HG03280 (cell line): ENCODE measurements around the gene IFIT3.

Experiments used
- ATAC-seq: cut with Tn5 transposase; IDR thresholded peaks from one replicate; pipeline ENCODE4 v1.9.1; 2021; ENCODE audit warnings: mild to moderate bottlenecking, moderate library complexity; ENCODE audit not compliant: unreplicated experiment

Gene IFIT3

DNA sequence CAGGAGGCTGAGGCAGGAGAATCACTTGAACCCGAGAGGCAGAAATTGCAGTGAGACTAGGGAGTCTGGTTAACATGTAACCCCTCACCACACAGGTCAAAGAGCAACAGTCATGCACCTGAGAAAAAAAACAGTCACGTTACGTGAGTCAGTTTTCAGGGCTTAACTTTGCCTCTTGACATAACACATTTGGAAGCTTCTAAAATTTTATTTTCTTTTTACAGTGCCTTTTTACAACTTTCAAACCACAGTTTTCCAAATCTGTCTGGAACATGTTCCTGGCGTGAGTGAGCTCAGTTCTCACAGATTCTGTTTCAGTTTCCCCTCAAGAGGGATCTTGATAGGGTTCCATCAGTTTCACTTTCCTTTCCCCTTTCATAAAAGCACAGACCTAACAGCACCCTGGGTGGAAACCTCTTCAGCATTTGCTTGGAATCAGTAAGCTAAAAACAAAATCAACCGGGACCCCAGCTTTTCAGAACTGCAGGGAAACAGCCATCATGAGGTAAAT, 4.4 kb downstream of the IFIT3 start:
- peak; percentile 41 for ATAC-seq

DNA sequence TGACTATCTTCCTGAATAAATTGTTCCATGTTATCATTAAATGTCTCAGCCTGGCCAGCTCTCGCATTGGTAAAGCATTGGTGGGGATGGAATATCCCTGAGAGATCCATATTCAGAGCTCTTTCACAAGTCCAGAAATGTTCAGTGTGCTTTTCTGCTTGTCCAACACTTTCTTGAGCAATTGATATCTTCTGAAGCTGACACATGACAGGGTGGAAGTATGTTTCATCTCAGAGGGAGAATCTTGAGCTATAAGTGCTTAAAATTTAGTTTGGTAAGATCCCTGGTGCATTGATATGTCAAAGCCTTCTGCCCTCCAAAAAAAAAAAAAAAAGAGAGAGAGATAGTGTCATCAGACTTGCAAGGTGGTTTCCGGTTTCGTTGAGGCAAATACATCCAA, 7.4 kb downstream of the IFIT3 start:
- ATAC-seq: no peak

DNA sequence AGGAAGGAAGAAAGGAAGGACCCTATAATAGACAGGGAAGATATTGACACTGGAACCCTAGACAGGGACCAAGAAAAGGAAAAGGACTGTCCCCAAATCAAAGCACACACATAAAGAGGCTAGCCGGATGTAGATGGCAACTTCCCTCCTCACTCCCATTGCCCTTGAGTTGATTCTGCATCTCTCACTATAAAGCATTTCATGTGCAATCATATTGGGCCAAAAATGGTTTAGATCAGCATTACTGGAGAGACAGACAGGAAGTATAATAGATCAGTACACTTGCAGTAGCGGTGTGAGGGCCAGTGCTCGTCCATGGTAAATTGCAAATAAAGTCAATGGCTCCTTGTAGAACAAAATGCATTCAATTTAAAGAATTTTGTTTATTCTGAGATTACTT, 8.4 kb downstream of the IFIT3 start:
- no peak for ATAC-seq

DNA sequence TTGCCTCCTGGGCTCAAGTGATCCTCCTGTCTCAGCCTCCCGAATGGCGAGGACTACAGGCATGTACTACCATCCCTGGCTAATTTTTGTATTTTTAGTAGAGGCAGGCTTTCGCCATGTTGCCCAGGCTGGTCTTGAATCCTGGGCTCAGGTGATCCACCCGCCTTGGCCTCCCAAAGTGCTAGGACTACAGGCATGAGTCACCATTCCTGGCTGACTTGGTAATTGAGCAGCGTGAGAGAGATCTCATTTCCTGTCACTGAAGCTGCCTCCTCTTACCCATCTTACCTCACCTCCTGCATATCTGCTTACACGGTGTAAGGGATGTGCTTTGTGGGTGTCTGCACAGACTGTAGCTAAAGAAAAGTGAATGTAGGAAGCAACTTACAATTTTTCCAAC, 9.7 kb downstream of the IFIT3 start:
- ATAC-seq: no peak

DNA sequence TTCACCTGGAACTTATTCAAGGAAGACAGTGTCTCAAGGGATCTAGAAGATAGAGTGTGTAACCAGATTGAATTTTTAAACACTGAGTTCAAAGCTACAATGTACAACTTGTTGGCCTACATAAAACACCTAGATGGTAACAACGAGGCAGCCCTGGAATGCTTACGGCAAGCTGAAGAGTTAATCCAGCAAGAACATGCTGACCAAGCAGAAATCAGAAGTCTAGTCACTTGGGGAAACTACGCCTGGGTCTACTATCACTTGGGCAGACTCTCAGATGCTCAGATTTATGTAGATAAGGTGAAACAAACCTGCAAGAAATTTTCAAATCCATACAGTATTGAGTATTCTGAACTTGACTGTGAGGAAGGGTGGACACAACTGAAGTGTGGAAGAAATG, 10.9 kb downstream of the IFIT3 start:
- ATAC-seq: no peak

DNA sequence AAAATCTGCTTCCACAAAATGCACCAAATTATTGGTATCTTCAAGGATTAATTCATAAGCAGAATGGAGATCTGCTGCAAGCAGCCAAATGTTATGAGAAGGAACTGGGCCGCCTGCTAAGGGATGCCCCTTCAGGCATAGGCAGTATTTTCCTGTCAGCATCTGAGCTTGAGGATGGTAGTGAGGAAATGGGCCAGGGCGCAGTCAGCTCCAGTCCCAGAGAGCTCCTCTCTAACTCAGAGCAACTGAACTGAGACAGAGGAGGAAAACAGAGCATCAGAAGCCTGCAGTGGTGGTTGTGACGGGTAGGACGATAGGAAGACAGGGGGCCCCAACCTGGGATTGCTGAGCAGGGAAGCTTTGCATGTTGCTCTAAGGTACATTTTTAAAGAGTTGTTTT, 12.1 kb downstream of the IFIT3 start:
- ATAC-seq: no peak

DNA sequence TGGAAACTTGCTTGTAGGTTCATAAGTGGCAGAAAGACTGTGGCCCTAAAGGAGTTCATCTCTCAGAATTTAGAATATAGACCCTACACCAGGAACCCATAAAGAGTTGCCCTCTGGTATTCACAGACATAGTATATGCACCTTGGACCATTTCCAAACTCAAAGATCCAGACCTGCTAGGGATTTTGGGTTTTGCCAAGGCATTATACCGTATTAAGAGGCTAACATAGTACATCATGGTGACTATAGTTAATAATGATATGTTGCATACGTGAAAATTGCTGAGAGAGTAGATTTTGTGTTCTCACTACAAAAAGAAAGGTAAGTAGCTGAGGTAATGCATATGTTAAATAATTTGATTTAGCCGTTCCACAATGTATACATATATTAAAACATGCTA, 13.9 kb downstream of the IFIT3 start:
- no peak for ATAC-seq

DNA sequence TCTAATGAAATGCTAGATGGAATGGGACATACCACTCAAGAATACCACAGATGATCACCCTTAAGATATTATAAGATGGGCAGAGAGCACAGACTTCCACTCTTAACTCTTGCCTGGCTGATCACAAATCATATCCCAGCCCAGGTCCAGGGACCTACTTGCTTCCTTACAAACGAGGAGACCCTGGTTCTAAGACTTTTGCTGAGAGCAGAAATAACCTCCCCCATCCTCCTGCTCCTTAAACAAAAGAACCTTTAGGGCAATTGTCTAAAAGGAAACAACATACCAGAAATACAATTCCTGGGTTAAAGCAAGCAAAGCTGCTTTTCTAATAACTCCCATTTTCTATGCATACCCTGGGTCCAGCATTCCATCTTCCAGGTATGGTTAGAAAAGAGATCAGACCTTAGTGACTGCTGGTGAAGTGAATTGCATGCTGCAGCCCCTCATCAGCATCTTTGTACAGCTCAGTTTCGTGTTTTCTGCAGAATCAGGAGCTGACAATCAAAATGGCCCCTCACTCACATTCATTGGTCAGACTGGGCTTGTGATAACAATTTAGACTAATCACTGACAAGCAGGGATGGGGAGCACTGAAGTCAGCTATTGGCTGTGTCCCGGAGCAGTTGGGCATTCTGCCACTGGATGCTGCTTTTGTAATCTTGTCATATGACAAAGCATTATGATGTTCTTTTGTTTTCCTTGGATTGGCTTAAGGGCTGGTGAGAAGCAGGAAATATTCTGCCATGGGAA, 14.6 kb downstream of the IFIT3 start:
- no peak for ATAC-seq

DNA sequence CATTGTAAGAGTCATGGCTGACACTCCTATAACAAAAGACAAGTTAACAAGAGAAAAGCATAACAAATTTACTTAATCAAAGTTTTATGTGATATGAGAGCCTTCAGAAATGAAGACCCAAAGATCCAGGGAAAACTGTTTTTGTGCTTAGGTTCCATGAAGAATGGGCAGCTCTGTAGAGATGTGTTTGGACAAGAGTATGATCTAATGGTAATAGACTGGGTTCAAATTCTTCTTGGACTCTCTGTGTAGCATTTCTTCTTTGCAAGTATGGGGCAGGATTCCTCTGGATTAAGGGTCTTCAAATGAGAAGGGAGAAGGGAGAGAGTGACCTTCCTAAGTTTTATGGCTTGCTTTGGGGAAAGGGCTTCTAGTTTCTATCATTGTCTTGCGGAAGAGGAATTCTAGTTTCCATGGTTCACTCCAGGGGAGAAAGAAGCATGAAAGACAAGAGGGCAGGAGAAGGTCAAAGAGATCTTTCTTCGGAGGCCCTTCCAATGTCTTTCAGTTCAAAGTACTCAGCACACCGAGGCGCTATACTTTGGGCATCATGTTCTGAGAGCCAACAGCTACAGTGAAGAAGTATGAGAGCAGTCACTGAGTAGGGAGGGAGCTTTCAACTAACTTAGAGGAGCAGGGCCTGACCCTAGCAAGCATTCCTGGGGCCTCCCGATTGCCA, 15.4 kb downstream of the IFIT3 start:
- no peak for ATAC-seq

DNA sequence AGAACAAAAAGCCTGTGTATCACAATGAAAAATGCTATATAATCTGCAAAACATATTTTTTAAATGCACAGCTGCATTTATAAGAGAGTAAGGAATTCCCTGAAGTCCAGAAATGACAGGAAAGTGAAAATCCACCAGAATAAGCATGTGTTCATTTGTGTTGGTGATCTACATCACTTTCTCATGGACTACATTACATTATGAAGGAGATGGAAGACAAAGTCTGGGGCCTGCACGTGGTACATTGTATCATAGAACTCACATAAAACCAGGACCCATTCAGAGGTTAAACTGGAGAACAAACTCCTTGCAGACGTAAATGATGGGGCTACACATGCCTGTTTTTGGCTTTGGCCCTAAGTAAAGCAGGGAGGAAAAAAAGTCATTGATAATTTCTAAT, 16.4 kb downstream of the IFIT3 start:
- no peak for ATAC-seq

DNA sequence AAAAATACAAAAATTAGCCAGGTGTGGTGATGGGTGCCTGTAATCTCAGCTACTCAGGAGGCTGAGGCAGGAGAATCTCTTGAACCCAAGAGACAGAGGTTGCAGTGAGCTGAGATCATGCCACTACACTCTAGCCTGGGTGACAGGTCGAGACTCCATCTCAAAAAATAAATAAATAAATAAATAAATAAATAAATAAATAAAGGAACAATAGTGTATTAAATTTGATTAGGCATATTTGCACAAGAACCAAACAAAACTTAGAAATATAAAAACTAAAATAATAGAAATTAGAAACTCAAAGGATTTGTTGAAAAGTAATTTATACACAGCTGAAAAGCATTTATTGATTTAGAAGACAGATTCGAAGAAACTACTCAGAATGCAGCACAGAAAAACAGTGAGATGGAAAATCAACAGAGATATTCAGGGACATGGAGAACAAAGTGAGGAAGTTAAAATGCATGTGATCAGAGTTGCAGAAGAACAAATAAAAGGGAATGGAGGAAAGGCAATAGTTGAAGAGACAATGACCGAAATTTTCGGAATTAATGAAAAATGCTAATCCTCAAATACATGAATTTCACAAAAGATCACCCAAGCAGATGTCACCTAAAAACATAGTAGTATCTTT, 17.7 kb downstream of the IFIT3 start:
- ATAC-seq: no peak

DNA sequence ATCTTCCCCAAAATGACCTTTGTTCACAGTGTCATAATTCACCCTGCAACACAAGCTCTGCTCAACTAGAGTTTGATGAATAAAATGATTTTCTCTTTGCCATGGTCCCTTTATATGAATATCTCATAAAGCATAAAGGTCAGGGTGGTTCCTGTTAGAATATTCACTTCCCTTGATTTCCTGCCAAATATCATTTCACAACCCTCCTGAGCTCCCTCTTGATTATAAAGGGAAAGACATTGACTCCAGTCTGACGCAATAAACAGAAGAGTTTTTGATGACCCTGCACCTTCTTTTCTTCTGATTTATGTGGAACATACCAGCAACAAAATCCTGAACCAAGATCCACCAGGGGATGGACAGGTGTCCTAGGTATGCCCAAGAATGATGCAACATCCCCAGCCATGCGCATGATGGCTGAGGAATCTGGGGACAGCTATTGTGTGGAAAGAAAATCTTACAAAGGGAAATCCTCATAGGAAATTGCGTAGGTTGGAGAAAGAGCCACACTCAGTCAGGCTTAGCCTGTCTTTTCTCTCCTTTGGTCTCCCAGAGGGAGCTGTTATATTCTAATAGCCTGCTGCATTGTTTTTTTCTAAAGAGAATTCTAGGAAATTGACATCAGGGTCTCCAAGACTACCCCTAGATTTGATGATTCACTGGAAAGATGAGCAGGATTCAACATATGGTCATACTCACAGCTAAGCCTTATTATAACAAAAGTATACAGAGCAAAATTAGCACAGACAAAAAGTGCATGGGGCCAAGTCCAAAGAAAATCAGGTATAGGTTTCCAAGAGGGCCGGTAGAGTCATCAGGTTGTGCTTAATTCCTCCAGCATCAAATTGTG, 18.8 kb downstream of the IFIT3 start:
- no peak for ATAC-seq

DNA sequence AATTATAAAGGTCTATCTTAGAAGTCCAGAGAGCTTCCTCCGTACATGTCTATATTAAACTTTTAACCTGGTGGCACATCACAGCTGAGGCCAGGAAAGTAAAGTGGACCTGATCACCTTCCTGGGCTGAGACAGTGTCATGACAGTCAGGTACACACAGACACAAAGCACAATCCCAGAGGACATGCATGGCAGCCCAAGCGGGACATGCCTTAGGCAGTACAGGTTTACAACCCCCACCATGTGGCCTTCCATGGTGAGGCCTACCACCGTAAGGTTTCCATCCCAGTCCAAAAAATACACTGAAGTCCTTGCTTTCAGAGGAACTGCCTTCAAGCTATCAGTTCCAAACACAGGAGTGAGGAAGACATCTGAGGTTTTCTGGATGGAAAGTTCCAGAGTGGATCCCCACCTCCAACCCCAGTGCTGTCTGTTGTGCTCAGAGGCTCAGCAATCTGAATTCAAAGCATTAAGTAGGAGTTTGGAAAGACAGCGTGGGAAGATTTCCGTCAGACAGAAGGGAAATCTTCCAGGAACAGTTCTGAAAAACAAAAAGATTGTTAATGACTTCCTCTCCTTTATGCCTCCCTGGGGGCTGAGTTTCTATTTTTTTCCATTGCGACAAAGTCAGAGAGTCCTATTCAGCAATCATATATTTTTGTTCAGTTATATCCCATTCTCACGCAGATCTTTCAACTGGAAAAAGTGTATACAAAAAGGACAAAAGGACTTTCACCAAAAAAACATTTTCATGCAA, 20.1 kb downstream of the IFIT3 start:
- ATAC-seq: no peak

DNA sequence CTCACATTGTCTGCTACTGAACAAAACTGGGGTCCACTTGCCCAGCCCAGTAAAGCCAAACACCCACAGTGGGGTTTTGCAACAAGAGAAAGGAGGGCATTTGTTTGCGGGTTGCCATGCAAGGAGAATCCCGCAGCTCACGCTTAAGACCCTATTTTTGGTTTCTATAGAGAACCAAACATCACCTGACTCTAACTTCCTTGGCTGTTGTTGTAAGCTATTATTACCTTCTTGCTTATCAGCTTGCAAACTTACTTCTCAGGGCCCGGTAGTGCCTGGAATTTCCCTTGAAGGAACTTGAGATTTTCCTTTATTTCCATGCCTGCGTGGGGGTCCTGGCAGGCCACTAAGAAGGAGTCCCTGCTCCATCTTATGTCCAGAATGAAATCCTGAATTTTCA, 20.7 kb downstream of the IFIT3 start:
- ATAC-seq: no peak

DNA sequence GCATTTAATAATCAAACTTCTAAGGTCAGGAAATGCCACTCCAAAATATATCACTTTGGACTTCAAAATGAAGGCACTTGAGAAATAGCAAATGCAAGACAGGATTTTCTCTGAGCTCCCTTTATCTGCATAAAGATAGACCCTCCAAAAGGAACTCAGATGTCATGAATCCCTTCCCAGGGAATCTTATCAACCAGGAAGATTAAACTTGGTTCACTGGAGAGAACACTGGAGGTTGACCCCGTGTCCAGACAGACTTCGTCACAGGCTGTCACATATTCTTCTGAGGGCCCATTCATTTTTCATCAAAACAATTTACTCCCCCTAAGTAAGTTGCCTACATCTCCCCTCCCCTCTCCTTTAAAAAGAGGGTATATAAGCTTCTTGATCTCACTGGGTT, 21.2 kb downstream of the IFIT3 start:
- ATAC-seq: no peak

DNA sequence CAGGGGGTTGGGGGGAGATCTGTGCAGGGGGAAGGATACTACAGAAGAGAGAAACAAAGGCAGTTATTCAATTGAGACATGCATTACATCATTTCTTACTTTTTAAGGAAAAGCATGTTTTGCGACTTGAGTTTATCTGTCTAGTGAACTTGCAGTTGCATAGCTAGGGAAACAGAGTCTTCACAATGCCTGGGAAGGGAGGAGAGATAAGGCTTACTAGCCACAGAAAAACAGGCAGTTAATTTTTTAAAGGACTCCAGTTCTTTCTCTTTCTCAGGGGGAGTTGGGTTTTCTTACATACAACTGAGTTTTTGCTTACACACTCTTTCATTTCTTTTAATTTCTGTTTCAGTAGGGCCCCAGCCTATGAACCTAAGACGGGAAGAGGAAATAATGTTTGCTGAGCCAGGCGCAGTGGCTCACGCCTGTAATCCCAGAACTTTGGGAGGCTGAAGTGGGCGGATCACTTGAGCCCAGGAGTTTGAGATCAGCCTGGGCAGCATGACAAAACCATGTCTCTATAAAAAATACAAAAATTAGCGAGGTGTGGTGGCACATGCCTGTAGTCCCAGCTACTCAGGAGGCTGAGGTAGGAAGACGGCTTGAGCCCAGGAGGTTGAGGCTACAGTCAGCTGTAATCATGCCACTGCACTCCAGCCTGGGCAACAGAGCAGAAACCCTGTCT, 23.0 kb downstream of the IFIT3 start:
- peak; percentile 21 for ATAC-seq

DNA sequence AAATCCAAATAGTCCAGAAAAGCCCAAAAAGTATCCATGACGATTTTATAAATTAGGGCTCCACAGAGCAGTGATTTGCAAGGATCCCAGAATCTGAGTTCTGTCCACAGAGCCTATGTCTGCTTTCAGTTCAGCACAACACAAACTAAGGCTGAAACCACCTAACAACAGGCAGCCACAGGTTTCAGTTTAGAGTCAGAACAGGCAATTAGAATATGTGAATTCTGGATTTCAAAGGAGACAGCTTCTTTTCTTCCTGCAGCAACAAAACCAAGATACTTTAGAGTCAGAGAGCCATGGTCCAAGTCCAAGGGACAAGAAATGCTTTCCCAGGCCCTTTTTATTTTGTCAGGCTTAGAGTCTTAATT, 23.6 kb downstream of the IFIT3 start:
- ATAC-seq: peak; percentile 91

DNA sequence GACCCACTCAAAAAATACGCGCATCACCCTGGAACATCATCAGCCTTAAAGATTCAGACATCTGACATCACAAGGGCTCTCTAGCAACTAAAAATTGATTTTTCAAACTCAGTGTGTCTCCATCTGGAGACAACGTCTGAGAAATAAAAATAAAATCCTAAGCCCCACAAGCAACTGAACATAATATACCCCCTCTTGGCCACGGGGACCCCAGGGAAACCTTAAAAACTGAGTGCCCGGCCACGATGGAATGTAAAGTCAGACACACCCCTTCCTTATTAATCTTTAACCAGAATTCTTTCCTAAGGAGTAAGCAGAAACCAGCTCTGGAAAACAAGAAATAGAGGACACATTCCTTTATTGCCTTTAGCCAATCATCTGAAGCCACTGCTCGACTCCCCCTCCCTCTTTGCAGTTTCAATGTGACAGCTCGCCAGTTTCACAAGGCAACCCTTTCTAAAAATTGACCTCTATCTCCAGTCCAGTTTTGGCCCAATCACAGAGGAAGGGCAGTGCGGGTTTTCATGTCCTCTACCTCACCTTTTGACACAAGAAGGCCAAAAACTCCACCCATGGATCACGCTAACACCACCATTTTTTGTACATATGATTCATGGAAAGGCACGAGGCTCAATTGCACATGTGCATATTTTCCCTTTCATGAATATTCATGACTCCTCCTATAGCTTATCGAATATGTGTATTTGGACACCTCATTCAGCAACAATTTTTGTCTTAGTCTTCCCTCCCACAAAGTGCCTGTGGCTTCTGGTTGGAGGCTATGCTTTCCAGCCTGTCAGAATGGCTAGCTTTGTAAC, 24.2 kb downstream of the IFIT3 start:
- ATAC-seq: peak; percentile 36

DNA sequence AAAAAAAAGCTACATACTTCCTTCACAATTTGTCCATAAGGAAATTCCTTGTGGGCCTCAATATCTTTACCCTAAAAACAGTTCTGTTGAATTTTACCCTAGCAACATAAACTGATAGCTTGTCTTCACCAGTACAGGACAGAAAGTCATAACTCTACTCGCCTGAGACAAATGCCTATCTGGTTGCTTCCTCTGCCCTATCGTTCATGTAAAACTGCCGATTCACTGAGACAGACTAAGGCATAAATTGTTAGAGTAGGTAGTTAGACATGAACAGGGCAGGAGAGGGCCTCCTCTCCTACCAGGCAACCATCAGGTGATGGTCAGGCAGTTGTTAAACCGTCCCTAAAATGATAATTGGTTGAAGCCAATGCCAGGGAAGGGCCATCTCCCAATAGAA, 25.0 kb downstream of the IFIT3 start:
- no peak for ATAC-seq
